ENCODE data around the gene TMEM236.

Gene TMEM236

DNA sequence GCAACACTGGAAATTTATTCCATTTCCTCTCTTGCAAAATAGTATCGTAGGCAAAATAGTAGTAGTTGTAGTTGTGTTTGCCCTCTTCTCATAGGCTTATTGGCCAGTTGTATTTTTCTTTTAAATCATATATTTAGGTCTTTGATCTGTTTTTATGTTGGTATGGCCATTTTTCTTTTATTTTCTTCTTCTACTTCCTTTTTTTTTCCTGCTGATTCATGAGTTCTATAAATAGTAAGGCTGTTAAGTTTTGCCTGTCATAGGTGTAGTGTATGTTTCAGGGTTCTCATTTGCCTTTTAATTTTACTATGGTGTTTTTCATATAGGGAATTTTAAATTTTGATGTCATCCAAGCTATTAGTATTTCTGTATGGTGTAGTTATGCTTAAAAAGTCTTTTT, 31.8 kb downstream of the TMEM236 start:
- Histone ChIP-seq H3K4me1 (ENCODE audit: control insufficient read depth, insufficient read depth, low read length) (no peaks in the 10 kb centered on the region), H3K9me3 (ENCODE audit: control insufficient read depth, low read length) (no peaks in the 10 kb centered on the region), H3K27ac (ENCODE audit: insufficient read depth, low read depth, low read length, poor library complexity, severe bottlenecking) (no peak overlapping the region), H3K4me3 (ENCODE audit: insufficient read depth, low read depth, low read length) (no peak overlapping the region), H3K36me3 (ENCODE audit: control insufficient read depth, insufficient read depth, low read length) (no peaks in the 10 kb centered on the region), H3K27me3 (ENCODE audit: control insufficient read depth, insufficient read depth, low read length, poor library complexity, severe bottlenecking) (no peaks in the 10 kb centered on the region)
- no CpG with 5 or more reads among the region's 1 CpG for WGBS, 2 experiments

DNA sequence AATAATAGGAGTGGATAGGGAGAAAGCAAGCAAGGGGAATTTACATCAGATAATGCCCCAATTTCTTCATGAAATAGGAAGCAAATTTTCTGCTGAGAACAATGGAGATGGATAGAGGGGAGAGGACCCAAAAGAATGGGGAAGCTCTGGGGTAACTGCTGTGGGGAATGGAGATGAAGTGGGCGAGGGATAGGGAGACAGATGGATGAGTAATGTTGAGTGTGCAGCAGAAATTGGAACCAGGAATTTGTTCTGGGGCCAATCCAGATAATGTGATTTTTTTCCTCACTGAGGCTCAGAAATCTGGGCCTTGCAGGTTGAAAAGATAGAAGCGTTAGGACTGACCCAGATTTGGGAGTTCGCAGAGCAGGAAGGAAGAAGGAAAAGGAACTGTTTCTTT, 32.7 kb downstream of the TMEM236 start:
- H3K4me1 ChIP-seq (ENCODE audit: control insufficient read depth, insufficient read depth, low read length): no peaks in the 10 kb centered on the region
- 91 to 94% methylated on average over 3 of the region's 3 CpGs for WGBS, 2 experiments
- H3K36me3 ChIP-seq (ENCODE audit: control insufficient read depth, insufficient read depth, low read length): no peaks in the 10 kb centered on the region
- no peak overlapping the region for H3K27ac ChIP-seq (ENCODE audit: insufficient read depth, low read depth, low read length, poor library complexity, severe bottlenecking)
- H3K4me3 ChIP-seq (ENCODE audit: insufficient read depth, low read depth, low read length): no peak overlapping the region
- no peaks in the 10 kb centered on the region for H3K27me3 ChIP-seq (ENCODE audit: control insufficient read depth, insufficient read depth, low read length, poor library complexity, severe bottlenecking)
- H3K9me3 ChIP-seq (ENCODE audit: control insufficient read depth, low read length): no peaks in the 10 kb centered on the region

DNA sequence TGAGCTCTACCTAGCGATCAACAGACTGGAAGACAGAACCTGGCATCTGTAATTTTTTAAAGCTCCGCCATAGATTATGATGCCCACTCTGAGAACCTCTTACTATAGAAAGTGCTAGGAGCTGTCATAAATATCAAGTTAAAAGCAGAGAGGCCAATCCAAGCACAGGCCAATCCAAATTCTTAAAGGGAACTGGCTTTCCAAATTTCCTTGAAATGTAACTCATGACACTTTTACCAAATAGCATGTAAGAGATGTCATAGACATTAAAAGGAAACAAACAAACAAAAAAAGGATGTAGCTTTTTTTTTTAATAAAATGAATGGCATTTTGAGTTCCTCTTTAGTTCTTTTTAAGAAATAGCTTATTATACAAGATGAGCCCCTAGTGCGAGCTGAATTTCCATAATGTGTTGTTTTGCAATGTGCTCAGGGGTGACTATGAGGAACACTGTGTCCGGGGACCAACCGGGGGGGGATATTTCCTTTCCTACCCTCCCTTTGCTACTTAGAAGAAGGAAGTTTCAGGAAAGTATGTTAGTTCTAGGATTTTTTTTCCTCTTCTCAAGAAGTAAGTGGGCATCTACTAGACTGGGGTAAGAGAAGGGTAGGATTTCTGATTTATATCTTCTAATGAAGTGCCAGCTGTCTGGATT, 33.4 kb downstream of the TMEM236 start:
- Histone ChIP-seq H3K36me3 (ENCODE audit: control insufficient read depth, insufficient read depth, low read length) (no peaks in the 10 kb centered on the region), H3K27ac (ENCODE audit: insufficient read depth, low read depth, low read length, poor library complexity, severe bottlenecking) (no peak overlapping the region), H3K4me1 (ENCODE audit: control insufficient read depth, insufficient read depth, low read length) (no peaks in the 10 kb centered on the region), H3K4me3 (ENCODE audit: insufficient read depth, low read depth, low read length) (no peak overlapping the region), H3K9me3 (ENCODE audit: control insufficient read depth, low read length) (no peaks in the 10 kb centered on the region), H3K27me3 (ENCODE audit: control insufficient read depth, insufficient read depth, low read length, poor library complexity, severe bottlenecking) (no peaks in the 10 kb centered on the region)
- 93% methylated on average over 4 to 5 of the region's 5 CpGs for WGBS, 2 experiments

DNA sequence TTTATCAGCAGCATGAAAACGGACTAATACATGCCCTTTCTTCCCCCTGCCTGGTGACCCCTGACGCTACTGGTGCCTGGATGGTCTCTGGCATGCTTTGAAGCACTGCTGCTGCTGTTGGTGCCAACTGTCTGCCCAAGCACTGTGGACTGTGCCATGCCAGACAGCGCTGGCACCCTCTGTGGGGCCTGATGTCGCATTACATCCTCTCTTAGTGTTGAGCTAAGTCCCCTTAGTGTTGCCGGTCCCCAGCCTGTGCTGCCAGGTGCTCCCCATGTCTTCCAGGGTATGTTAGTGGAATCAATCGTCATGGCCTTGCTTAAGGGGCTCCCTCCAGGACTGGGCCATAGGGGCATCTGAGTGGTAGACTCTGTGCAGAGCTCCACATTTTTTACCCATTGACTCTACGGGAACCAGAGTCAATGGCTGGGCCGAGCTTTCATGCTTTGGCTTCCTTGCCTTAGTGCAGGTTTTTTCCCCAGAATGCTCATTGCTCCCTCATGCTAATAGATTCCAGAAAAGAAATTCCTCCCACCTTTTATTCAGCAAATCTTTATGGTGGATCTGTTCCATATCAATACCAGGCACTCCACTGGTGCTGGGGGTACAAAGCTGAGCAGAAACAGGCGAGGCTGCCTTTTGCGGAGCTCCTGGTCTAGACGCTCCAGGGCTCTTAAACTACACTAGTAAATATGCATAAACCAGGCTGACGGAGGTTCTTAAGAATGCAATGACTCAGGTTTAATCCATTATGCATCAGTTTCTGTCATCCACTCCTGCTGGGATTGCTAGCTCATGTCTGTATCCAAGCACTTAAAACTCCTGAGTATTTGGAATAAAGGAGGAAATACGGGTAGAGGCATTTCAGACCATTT, 35.3 kb downstream of the TMEM236 start:
- no peaks in the 10 kb centered on the region for H3K9me3 ChIP-seq (ENCODE audit: control insufficient read depth, low read length)
- H3K4me3 ChIP-seq (ENCODE audit: insufficient read depth, low read depth, low read length): no peak overlapping the region
- no peaks in the 10 kb centered on the region for H3K4me1 ChIP-seq (ENCODE audit: control insufficient read depth, insufficient read depth, low read length)

DNA sequence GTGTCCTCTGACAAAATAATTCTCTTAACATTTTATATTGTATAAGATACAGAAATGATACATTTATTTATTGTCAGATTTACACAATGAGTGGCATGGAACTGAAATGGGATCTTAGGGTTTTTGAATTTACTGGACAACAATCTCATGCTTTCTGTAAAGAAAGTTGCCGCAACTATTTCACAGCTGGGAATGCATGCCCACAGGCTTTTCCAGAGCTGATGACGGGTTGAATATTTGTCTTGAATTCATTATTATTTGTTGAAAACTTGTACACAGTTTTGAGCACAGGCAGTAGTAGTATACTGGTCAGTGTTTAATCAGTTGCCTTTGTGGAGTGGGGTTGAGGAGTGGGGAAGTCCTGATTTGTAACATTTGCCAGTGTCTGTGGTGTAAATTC, 36.6 kb downstream of the TMEM236 start:
- Histone ChIP-seq H3K27ac (ENCODE audit: insufficient read depth, low read depth, low read length, poor library complexity, severe bottlenecking) (no peak overlapping the region), H3K27me3 (ENCODE audit: control insufficient read depth, insufficient read depth, low read length, poor library complexity, severe bottlenecking) (no peaks in the 10 kb centered on the region), H3K36me3 (ENCODE audit: control insufficient read depth, insufficient read depth, low read length) (no peaks in the 10 kb centered on the region), H3K4me1 (ENCODE audit: control insufficient read depth, insufficient read depth, low read length) (no peaks in the 10 kb centered on the region), H3K4me3 (ENCODE audit: insufficient read depth, low read depth, low read length) (no peak overlapping the region), H3K9me3 (ENCODE audit: control insufficient read depth, low read length) (no peaks in the 10 kb centered on the region)
- 97 to 98% methylated on average over 2 of the region's 2 CpGs for WGBS, 2 experiments

More for the DNA sequence above, 35.3 kb downstream of the TMEM236 start:
- H3K27ac ChIP-seq (ENCODE audit: insufficient read depth, low read depth, low read length, poor library complexity, severe bottlenecking): no peak overlapping the region
- H3K36me3 ChIP-seq (ENCODE audit: control insufficient read depth, insufficient read depth, low read length): no peaks in the 10 kb centered on the region
- no peaks in the 10 kb centered on the region for H3K27me3 ChIP-seq (ENCODE audit: control insufficient read depth, insufficient read depth, low read length, poor library complexity, severe bottlenecking)
- WGBS, 2 experiments: 82 to 84% methylated on average over 12 to 13 of the region's 13 CpGs

DNA sequence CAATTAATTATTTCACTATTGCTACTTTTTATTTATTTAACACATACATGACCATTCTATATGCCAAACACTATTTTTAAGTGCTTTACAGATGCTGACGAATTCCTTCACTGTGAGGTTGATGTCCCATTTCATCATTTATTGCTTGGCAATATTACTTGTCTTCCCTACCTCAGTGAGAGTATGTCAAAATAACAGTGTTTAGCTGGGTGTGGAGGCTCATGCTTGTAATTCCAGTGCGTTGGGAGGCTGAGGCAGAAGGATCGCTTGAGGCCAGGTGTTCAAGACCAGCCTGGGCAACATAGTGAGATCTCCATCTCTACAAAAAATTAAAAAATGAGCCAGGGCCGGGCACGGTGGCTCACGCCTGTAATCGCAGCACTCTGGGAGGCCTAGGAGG, 37.4 kb downstream of the TMEM236 start:
- Histone ChIP-seq H3K9me3 (ENCODE audit: control insufficient read depth, low read length) (no peaks in the 10 kb centered on the region), H3K4me1 (ENCODE audit: control insufficient read depth, insufficient read depth, low read length) (no peaks in the 10 kb centered on the region), H3K4me3 (ENCODE audit: insufficient read depth, low read depth, low read length) (no peak overlapping the region), H3K36me3 (ENCODE audit: control insufficient read depth, insufficient read depth, low read length) (no peaks in the 10 kb centered on the region), H3K27me3 (ENCODE audit: control insufficient read depth, insufficient read depth, low read length, poor library complexity, severe bottlenecking) (no peaks in the 10 kb centered on the region), H3K27ac (ENCODE audit: insufficient read depth, low read depth, low read length, poor library complexity, severe bottlenecking) (no peak overlapping the region)
- WGBS, 2 experiments: 92 to 96% methylated on average over 7 of the region's 7 CpGs

DNA sequence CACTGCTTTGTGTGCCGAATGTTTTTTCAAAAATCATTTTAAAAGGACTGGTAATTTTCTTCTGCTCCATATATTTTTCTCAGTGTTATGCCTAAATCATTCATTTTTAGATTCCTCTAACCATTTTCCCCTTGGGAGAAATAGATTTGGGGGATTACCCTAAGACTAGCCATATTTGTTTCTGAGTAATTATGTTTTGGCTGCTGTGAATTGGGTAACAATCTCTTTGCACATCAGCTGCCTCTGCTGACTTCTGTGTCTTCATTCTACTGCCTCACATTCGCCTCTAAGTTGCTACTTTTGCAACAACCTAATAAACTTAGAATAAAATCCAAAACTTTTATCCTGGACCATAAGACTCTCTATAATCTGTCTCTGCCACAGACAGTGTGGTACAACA, 38.6 kb downstream of the TMEM236 start:
- no peak overlapping the region for H3K4me3 ChIP-seq (ENCODE audit: insufficient read depth, low read depth, low read length)
- H3K27ac ChIP-seq (ENCODE audit: insufficient read depth, low read depth, low read length, poor library complexity, severe bottlenecking): no peak overlapping the region
- WGBS, 2 experiments: 94% methylated on average over 2 of the region's 2 CpGs

DNA sequence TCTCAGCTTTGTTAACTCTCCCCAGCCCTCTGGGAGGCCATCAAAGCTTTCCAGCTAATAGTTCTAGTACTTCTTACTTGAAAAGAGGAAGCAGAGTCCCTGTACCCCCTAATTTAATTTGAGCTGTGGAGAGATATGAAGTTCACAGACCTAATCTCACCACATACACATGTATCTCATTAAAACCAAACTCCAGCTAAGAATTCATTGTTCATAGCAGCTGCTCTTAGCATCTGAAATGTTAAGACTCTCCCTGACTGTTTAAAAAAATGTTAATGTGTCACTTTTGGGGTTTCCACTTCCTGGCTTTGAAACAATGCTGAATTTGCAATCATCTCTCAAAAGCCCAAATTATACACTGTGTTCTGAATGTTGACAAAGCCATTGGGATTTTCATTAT, 41.0 kb downstream of the TMEM236 start:
- no peaks in the 10 kb centered on the region for H3K36me3 ChIP-seq (ENCODE audit: control insufficient read depth, insufficient read depth, low read length)
- no peak overlapping the region for H3K4me3 ChIP-seq (ENCODE audit: insufficient read depth, low read depth, low read length)
- H3K9me3 ChIP-seq (ENCODE audit: control insufficient read depth, low read length): no peaks in the 10 kb centered on the region
- no peak overlapping the region for H3K27ac ChIP-seq (ENCODE audit: insufficient read depth, low read depth, low read length, poor library complexity, severe bottlenecking)
- H3K27me3 ChIP-seq (ENCODE audit: control insufficient read depth, insufficient read depth, low read length, poor library complexity, severe bottlenecking): no peaks in the 10 kb centered on the region
- H3K4me1 ChIP-seq (ENCODE audit: control insufficient read depth, insufficient read depth, low read length): no peaks in the 10 kb centered on the region

More for the DNA sequence above, 38.6 kb downstream of the TMEM236 start:
- no peaks in the 10 kb centered on the region for H3K36me3 ChIP-seq (ENCODE audit: control insufficient read depth, insufficient read depth, low read length)
- no peaks in the 10 kb centered on the region for H3K27me3 ChIP-seq (ENCODE audit: control insufficient read depth, insufficient read depth, low read length, poor library complexity, severe bottlenecking)
- no peaks in the 10 kb centered on the region for H3K4me1 ChIP-seq (ENCODE audit: control insufficient read depth, insufficient read depth, low read length)
- H3K9me3 ChIP-seq (ENCODE audit: control insufficient read depth, low read length): no peaks in the 10 kb centered on the region

DNA sequence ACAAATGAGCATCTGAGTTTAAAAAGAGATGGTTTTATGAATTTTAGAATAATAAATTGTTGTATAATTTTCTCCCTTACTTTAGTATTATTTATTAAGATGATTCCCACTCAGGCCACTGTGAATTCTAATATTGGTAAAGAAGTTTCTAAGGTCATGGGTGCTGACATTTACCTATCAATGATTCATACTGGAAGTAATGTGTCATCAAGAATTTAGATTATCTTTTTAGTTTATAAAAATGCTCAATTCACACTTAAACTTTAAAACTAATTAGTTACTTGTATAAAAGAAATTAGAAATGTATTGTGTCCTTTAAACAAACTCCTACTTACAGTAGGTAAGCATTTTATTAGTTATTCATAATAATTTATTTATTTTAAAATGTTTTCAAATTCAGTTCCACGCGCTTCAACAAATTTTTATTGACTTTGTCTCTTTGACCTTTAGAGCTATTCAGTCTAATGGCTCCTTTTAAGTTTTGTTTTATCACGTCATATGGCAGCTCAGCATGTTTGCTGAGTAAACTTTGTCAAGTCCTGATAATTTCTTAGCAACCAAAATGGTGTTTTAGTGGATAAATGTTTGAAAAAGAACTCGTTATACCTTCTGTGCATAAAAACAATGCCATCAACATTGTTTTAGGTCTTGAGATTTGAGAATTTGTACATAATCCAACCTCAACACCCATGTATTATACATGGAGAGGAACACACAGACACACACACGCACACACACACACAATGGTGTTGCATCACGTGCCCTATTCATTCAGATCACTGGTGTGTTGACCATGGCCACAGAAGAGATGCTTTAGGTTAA, 42.0 kb downstream of the TMEM236 start:
- Histone ChIP-seq H3K27ac (ENCODE audit: insufficient read depth, low read depth, low read length, poor library complexity, severe bottlenecking) (no peak overlapping the region), H3K4me1 (ENCODE audit: control insufficient read depth, insufficient read depth, low read length) (no peaks in the 10 kb centered on the region), H3K36me3 (ENCODE audit: control insufficient read depth, insufficient read depth, low read length) (no peaks in the 10 kb centered on the region), H3K9me3 (ENCODE audit: control insufficient read depth, low read length) (no peaks in the 10 kb centered on the region), H3K4me3 (ENCODE audit: insufficient read depth, low read depth, low read length) (no peak overlapping the region), H3K27me3 (ENCODE audit: control insufficient read depth, insufficient read depth, low read length, poor library complexity, severe bottlenecking) (no peaks in the 10 kb centered on the region)
- 98% methylated on average over 5 to 6 of the region's 6 CpGs for WGBS, 2 experiments

DNA sequence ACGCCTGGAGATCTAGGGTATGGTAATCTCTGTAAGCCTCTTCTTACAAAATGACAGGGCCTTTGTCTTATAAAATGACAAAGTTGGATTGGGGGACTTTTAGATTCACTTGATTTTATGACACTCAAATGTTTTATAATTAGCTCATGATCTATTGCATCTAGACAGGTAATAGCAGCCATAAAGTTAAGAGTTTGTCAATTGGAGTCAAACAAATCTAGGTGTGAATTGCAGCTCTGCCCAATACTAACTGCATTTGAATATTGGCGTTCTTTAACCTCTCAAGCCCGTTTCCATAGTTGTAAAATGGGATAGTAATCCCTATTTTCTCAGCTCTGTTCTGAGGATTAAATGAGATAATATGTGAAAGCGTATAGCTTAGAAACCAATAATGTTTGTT, 43.1 kb downstream of the TMEM236 start:
- no peaks in the 10 kb centered on the region for H3K4me1 ChIP-seq (ENCODE audit: control insufficient read depth, insufficient read depth, low read length)
- H3K36me3 ChIP-seq (ENCODE audit: control insufficient read depth, insufficient read depth, low read length): no peaks in the 10 kb centered on the region
- H3K27me3 ChIP-seq (ENCODE audit: control insufficient read depth, insufficient read depth, low read length, poor library complexity, severe bottlenecking): no peaks in the 10 kb centered on the region
- H3K9me3 ChIP-seq (ENCODE audit: control insufficient read depth, low read length): no peaks in the 10 kb centered on the region
- H3K4me3 ChIP-seq (ENCODE audit: insufficient read depth, low read depth, low read length): no peak overlapping the region
- 93 to 96% methylated on average over 4 of the region's 4 CpGs for WGBS, 2 experiments
- no peak overlapping the region for H3K27ac ChIP-seq (ENCODE audit: insufficient read depth, low read depth, low read length, poor library complexity, severe bottlenecking)
